NCI-H345 (cell line): ENCODE measurements around the gene TUBB3.

Experiments used
- DNase-seq: peaks from one replicate; lab custom pipeline; 2025; lab: John Stamatoyannopoulos, UW

TUBB3 gene

DNA sequence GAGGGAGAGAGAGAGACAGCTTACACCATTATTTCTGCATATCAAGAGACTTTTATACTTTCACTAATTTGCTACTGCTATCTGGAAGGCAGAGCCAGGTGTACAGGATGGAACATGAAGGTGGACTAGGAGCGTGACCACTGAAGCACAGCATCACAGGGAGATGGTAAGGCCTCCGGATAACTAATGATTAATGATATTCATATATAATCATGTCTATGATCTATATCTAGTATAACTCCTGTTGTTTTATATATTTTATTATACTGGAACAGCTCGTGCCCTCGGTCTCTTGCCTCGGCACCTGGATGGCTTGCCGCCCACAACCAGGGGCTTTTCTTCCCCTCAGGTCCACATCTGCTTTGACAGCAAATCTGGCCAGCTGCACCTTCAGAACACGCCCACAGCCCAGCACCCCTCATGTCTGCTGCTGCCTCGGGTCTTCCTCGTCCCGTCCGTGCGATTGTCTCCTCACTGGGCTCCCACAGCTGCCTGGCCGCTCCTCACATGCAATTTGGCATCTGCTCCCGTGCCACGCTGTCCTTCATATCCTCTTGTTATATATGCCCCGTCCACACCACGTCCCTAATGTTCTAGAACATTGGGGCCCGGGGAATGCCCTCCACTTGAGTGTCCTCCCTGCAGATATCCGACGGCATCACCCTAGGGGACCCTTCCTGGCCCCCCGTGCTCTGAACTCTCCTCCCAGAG, 15.2 kb downstream of the TUBB3 start:
- DNase-seq = no peak

DNA sequence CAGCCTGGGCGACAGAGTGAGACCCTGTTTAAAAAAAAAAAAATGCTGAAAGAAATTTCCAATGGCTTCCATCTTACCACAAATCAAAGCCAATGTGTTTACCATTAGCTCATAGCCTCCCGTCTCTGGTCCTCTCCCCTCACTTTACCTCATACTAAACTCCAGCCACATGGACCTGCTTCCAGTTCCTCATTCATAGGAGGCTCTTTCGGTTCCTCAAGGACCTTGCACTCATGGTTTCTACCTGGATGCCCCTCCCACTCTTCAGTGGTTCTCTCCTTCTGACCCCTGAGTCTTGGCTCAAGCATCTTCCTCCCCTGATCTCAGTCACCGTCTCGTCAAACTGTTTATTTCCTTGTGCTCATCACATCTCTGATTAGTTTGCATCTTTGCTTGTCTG, 21.6 kb downstream of the TUBB3 start:
- DNase-seq = no peak

DNA sequence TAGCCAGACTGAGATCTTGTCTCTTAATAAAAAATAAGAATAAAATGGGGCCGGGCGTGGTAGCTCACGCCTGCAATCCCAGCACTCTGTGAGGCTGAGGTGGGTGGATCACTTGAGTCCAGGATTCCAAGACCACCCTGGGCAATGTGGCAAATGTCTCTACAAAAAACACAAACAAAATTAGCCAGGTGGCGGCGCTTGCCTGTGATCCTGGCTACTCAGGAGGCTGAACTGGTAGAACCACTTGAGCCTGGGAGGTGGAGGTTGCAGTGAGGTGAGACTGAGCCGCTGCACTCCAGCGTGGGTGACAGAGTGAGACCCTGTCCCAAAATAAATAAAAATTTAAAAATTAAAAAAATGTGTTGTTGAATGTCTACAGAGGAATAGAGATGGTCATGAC, 22.5 kb downstream of the TUBB3 start:
- DNase-seq = peak; percentile 33

DNA sequence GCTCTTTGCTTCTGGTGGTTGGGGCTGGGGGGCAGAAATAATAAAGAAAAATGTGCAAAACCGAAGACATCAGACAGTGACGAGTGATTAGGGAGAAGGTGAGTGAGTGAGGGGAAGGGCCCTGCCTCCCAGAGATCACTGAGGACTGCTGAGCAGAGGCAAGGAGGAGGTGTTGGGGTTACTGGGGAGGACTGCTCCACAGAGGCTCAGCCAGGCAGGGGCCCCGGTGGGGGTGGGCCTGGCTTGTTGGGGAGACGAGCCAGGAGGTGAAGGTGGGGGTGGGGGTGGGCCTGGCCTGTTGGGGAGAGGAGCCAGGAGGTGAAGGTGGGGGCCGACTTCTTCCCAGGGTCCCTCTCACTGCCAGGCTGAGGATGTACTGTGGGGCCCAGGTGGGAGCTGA, 23.4 kb downstream of the TUBB3 start:
- no peak for DNase-seq

DNA sequence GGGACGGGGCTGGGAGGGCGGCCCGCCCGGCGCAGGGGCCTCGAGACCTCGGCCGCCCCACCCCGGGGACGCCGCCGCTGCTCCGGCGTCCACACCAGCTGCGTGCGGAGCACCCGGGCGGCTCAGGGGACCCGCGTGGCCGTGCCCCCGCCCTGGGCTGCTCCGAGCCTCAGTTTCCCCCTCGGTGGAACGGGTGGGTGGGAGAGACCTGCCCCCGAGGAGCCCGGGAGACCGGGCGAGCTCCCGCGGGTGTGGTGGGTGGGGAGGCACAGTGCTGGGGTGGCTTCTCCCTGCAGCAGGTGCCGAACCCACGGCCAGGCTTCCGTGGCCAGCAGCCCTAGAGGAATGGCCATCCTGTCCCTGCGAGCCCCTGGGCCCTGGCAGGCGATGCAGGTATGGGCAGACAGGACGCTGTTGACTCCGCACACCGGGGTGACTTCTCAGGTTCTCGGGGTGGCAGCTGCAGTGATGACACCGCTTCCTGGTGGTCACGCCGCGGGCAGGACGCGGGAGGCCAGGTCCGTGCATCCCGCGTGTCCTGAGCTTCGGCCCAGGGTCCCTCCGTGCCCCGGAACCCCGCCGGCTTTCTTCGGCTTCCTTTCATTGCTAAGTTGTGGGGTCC, 26.1 kb downstream of the TUBB3 start:
- DNase-seq = no peak

DNA sequence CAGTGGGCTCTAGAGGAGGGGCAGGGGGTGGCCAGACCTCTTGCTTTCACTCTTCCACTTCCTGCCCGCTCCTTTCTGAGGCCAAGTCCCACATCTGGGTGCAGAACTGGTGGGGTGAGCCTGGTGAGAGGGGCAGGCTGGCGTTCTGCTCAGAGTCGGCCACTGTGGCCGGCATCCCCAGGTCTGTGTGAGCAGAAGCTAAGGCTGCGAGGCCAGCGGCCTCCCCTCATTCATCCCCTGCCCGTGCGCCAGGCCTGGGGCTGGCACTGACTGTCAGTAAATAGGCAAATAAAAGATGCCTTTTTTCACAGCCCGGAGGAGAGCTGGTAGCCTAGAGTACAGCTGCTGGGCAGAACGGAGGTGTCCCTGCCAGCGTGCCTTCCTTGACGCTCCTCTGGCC, 26.6 kb downstream of the TUBB3 start:
- no peak for DNase-seq

DNA sequence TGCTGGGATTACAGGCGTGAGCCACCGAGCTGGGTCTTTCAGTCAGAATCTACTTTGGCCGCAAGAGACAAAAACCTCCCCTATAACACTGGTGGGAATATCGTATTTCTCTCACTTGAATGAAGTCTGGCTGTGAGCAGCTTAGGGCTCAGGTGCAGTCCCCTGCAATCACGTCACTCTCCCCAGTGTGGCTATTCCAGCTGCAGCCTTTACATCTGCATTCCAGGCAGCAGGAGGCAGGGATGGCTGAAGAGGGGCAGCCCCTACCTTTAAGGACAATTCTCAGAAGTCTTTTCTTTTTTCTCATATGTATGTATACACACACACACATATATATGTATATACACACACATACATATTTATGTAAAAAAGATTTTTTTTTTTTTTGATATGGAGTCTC, 28.4 kb downstream of the TUBB3 start:
- DNase-seq = no peak

DNA sequence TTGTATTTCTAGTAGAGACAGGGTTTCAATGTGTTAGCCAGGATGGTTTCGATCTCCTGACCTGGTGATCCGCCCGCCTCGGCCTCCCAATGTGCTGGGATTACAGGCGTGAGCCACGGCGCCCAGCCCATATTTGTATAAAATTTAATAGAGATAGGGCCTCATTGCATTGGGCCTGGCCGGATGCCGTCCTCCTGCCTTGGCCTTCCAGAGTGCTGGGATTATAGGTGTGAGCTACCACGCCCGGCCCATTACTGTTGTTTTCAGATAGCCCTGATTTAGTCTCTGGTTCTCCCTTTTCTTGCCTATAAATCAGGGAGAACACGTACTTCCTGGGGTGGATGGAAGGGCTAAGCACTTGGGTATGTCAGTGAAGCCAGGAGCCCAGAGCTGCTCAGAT, 28.9 kb downstream of the TUBB3 start:
- no peak for DNase-seq

DNA sequence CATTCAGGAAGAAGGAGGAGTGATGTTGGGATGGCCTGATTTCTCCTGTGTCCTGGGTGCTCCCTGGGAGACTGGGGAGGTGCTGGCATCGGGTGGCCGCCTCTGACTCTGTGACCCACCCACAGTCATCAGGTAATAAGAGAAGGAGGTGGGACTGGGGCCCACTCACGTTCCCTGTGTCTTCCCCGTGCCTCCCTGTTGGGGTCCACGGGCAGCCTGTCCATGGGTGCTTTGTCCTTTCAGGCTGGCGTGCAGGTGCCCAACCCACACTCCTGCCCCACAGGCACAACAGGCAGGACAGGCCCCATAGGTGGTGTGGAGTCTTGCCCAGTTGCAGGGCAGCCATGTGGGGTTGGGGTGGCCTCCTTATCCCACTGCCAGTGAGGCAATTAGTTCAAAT, 29.4 kb downstream of the TUBB3 start:
- no peak for DNase-seq

DNA sequence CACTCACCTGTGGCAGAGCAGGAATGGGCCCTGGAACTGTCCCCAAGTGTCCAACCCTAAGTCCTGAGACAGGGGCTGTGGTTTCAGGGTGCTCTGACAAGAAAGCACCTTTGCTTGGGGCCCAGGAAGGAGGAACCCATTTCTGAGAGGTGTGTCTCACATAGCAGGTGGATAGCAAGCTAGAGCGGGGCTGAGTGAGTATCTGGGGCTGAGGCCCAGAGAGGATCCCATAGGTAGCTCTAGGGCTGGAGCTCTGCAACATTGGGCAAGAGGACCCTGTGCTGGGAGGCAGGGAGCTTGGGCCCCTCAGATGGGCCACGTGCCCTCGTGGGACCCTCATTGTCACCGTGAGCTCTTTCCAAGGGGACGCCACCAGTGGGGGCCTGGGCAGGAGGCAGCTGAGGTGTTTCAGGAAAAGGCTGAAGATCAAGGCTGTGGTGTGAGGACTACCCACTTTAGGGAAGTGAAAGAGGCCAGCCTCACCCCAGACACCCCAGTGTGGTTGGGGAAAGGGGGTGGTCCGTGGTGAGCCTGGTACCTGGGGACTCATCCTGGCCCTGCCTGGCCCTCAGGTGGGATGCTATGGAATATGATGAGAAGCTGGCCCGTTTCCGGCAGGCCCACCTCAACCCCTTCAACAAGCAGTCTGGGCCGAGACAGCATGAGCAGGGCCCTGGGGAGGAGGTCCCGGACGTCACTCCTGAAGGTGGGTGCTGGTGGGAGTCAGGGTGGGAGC, 30.7 kb downstream of the TUBB3 start:
- DNase-seq = no peak

DNA sequence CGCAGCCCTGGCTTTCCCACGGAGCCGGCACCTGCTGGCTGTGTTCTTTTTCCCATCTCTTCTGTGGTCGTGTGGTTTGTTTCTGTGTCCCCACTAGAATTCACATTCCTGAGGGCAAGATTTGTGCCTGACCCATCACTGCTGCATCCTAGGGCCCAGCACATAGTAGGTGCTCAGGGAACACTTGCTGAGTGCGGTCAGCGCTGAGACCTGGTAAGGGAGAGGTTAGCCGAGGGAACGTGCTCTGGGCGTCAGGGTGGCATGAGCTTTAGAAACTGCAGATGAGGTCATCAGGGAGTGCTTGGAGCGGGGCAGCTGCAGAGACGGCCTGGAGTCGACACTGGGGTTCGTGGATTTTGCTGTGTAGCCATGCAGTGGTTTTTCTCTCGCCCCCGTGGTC, 31.3 kb downstream of the TUBB3 start:
- no peak for DNase-seq

DNA sequence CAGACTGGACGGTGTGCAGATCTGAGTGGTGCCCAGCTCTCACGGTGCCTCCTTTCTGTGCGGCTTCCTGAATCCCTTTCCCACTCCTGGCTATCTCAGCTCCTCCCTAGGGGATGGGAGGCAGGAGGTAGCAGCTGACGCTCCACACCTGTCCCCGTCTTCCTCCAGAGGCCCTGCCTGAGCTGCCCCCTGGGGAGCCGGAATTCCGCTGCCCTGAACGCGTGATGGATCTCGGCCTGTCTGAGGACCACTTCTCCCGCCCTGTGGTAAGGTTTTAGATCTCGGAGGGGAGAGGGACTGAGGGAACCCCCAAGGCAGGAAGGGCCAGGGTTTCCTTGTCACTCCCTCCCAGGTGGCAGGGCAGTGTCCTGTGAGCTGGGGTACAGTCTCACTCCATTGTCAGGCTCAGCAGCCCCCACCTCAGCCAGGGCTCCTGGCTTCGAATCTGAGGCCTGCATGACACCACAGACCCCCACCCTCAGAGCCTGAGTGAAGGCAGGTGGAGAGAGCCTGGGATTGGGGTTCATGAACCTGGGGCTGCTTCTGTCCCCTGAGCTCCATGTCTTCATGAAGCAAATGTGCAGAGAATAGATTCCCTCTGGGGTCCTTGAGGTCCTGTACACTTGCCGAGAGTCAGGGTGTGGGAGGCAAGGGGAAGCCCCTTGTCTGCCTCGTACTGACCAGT, 32.0 kb downstream of the TUBB3 start:
- DNase-seq = no peak

DNA sequence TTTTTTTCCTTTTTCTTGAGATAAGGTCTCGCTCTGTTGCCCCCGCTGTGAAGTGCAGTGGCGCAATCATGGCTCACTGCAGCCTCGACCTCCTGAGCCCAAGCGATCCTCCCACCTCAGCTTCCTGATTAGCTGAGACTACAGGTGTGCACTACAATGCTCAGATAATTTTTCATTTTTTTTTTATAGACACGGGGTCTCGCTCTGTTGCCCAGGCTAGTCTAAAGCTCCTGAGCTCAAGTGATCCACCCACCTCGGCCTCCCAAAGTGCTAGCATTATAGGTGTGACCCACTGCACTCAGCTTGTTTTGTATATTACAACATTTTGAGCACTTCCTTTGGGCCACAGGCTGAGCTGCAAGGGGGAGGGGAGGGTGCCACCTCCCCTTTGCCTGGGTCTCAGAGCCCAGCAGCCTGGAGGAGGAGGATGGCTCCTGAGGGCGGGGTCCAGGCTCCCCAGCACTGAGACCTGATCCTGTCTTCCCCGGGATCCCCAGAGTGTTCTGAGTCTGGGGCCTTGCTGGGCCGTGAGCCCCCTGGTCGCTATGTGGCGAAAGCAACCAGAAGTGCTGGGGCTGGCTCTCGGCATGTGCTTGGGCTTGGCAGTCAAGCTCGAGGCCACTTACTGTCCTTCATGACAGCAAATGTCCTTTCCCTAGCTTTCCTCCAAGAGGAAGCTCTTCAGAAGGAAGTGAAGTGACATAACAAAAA, 33.5 kb downstream of the TUBB3 start:
- DNase-seq = no peak

DNA sequence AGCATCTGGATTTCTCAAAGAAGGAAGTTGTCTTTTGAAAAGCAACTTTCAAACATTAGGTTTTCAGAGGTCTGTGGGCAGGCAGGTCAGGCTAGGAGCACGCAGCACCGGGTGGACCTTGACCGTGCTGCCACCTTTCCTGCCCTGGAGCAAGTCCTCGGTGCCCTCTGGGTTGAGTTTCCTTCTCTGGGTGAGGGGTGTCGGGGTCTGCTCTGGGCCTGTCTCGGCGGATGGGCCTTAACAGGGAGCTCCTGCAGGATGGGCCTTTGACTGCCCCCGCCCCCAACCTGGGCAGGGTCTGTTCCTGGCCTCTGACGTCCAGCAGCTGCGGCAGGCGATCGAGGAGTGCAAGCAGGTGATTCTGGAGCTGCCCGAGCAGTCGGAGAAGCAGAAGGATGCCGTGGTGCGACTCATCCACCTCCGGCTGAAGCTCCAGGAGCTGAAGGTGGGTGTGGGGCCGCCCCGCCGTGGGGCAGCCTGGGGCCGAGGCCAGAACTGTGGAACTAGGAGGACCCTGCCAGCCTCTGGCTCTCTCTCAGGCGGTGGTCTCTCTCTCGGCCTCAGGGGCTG, 34.2 kb downstream of the TUBB3 start:
- no peak for DNase-seq

DNA sequence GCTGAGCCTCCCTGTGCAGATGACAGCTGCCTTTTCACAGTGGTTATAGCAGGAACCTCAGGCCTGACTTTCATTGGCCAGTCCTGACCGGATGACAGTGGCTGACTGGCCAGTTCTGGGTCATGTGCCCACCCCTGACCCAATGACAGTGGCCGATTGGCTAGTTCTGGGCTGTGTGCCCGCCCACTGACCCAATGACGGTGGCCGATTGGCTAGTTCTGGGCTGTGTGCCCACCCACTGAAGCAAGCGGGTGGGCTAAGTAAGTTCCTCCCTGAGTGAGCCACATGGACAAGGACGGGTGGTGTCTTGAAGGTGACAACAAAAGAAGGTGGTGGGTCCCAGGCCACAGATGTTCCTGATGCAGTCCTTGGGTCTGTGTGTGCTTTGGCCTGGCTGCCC, 34.9 kb downstream of the TUBB3 start:
- DNase-seq = no peak

DNA sequence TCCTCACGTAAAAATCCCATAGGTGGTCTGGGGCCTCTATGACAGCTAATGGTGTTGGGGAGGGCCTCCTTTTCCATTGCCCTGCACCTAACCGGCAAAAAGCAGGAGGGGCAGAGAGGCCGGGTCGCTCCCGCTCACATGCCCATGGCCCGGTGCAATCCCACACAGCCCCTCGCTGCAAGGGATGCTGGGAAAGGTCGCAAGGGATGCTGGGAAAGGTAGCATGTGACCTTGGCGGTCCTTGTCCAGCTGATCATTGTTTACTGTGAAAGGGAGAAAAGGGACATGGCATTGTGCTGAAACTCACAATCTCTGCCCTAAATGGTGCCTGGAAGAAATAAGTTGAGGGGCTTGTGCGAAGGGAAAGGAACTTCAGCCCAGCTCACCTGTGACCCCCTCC, 35.5 kb downstream of the TUBB3 start:
- DNase-seq = no peak

DNA sequence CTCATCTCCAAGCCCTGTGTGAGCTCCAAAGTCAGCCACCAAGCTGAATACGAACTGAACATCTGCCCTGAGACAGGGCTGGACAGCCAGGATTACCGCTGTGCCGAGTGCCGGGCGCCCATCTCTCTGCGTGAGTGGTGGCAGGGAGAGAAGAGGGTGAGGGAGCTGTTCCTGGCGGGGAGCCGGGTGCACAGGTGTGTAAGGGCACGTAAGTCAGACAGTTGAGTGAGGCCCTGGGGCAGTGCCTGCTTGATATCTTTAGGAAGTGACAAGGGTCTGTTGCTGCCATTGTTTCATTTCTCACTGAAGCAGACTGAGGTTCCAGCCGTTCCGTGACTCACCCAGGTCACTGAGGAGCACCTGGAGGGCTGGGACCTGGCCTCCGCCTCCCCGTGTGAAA, 37.8 kb downstream of the TUBB3 start:
- no peak for DNase-seq

DNA sequence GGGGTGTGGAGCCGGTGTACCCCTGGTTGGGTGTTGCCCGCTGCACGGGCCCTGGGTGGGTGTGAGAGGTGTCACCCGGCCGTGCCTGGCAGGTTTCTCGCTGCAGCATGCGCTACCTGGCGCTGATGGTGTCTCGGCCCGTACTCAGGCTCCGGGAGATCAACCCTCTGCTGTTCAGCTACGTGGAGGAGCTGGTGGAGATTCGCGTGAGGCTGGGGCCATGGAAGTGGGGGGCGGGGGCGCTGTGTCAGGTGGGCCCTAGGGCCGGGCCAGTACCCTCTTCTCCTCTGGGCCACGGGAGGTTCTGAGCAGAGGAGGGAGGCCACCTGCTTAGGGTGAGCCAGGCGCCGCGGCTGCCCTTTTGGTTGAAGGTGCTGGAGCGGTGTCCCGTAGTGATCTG, 38.8 kb downstream of the TUBB3 start:
- no peak for DNase-seq

DNA sequence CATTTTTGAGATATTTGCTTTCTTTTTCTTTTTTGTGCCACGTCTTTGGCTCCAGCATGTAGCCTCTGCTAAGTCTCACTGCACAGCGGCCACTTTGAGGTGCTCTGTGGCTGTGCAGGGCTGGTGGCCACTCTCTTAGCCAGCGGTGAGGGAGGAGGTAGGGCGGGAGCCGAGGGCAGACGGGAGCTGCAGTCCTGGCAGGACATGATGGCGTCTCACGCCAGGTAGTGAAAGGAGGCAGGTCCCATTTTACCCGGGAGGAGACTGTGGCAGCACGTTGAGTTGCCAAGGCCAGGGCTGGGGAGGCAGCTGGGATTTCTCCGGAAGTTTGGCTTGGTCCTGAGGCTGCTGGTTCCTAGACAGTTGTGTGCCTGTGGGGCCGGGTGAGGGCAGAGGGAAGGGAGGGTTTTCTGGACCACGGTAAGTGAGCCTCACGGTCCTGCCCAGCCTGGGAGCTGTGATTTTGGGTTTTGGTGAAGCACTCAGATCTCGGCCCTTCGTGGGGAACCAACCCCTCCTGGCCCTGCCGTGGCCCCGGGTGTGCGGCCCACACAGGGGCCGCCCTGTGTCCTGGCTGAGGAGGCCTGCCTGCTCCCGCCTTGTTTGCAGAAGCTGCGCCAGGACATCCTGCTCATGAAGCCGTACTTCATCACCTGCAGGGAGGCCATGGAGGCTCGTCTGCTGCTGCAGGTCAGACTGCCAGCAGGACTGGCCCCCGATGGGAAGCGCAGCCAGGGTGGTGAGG, 39.8 kb downstream of the TUBB3 start:
- DNase-seq = no peak

DNA sequence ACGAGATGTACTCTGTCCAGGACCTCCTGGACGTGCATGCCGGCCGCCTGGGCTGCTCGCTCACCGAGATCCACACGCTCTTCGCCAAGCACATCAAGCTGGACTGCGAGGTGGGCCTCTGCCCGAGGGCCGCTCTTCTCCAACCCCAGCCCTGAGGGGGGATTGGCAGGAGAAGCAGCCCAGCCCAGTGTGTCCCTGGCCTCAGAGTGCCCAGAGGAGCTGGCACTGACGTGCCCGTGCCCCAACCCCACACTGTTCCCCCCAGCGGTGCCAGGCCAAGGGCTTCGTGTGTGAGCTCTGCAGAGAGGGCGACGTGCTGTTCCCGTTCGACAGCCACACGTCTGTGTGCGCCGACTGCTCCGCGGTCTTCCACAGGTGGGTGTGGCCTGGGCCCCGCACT, 41.1 kb downstream of the TUBB3 start:
- no peak for DNase-seq
